Measurements from ENCODE around the gene UMAD1.
A peak's percentile ranks its signal among the peaks of the same experiment; 100 is the strongest.

UMAD1 gene

GRCh38 chr7:7909376-7909775 is 268.8 kb downstream of the UMAD1 start:
- H3K27ac ChIP-seq (ENCODE audit: poor library complexity, severe bottlenecking): no peak overlapping the region
- H3K36me3 ChIP-seq (ENCODE audit: low read depth): no peaks in the 10 kb centered on the region
- TF ChIP-seq CTCF (IDR thresholded peaks at IDR 0.05; ENCODE audit: poor library complexity, severe bottlenecking): no peak
- ATAC-seq (ENCODE audit: low read depth): no peak
- H3K9me3 ChIP-seq (ENCODE audit: severe bottlenecking): no peaks in the 10 kb centered on the region
- no peak overlapping the region for H3K4me3 ChIP-seq (ENCODE audit: severe bottlenecking)
- H3K4me1 ChIP-seq (ENCODE audit: insufficient read depth, poor library complexity, severe bottlenecking): peaks cover 12% of the 10 kb centered on the region
- DNase-seq (ENCODE audit: low spot score): no peak
- H3K27me3 ChIP-seq (ENCODE audit: insufficient read depth, poor library complexity, severe bottlenecking): no peaks in the 10 kb centered on the region

GRCh38 chr7:7911369-7912123 is 271.0 kb downstream of the UMAD1 start:
- Histone ChIP-seq H3K36me3 (ENCODE audit: low read depth) (no peaks in the 10 kb centered on the region), H3K27ac (ENCODE audit: poor library complexity, severe bottlenecking) (peak overlapping the region; percentile 52), H3K4me1 (ENCODE audit: insufficient read depth, poor library complexity, severe bottlenecking) (peaks cover 12% of the 10 kb centered on the region), H3K27me3 (ENCODE audit: insufficient read depth, poor library complexity, severe bottlenecking) (no peaks in the 10 kb centered on the region), H3K9me3 (ENCODE audit: severe bottlenecking) (no peaks in the 10 kb centered on the region), H3K4me3 (ENCODE audit: severe bottlenecking) (no peak overlapping the region)
- TF ChIP-seq CTCF (IDR thresholded peaks at IDR 0.05; ENCODE audit: poor library complexity, severe bottlenecking): no peak
- no peak for DNase-seq (ENCODE audit: low spot score)
- peak; percentile 96 for ATAC-seq (ENCODE audit: low read depth)

GRCh38 chr7:7912937-7913336 is 272.4 kb downstream of the UMAD1 start:
- H3K27me3 ChIP-seq (ENCODE audit: insufficient read depth, poor library complexity, severe bottlenecking): no peaks in the 10 kb centered on the region
- no peak for ATAC-seq (ENCODE audit: low read depth)
- H3K4me3 ChIP-seq (ENCODE audit: severe bottlenecking): no peak overlapping the region
- H3K27ac ChIP-seq (ENCODE audit: poor library complexity, severe bottlenecking): no peak overlapping the region
- no peak for DNase-seq (ENCODE audit: low spot score)
- H3K36me3 ChIP-seq (ENCODE audit: low read depth): no peaks in the 10 kb centered on the region
- H3K9me3 ChIP-seq (ENCODE audit: severe bottlenecking): no peaks in the 10 kb centered on the region
- peaks cover 12% of the 10 kb centered on the region for H3K4me1 ChIP-seq (ENCODE audit: insufficient read depth, poor library complexity, severe bottlenecking)
- no peak for TF ChIP-seq CTCF (IDR thresholded peaks at IDR 0.05; ENCODE audit: poor library complexity, severe bottlenecking)

GRCh38 chr7:7913504-7913903 is 273.0 kb downstream of the UMAD1 start:
- DNase-seq (ENCODE audit: low spot score) (no peak), ATAC-seq (ENCODE audit: low read depth) (no peak)
- Histone ChIP-seq H3K4me1 (ENCODE audit: insufficient read depth, poor library complexity, severe bottlenecking) (peaks cover 12% of the 10 kb centered on the region), H3K4me3 (ENCODE audit: severe bottlenecking) (no peak overlapping the region), H3K27me3 (ENCODE audit: insufficient read depth, poor library complexity, severe bottlenecking) (no peaks in the 10 kb centered on the region), H3K36me3 (ENCODE audit: low read depth) (no peaks in the 10 kb centered on the region), H3K27ac (ENCODE audit: poor library complexity, severe bottlenecking) (no peak overlapping the region), H3K9me3 (ENCODE audit: severe bottlenecking) (no peaks in the 10 kb centered on the region)
- no peak for TF ChIP-seq CTCF (IDR thresholded peaks at IDR 0.05; ENCODE audit: poor library complexity, severe bottlenecking)

GRCh38 chr7:7914547-7914946 is 274.0 kb downstream of the UMAD1 start:
- no peaks in the 10 kb centered on the region for H3K27me3 ChIP-seq (ENCODE audit: insufficient read depth, poor library complexity, severe bottlenecking)
- ATAC-seq (ENCODE audit: low read depth): no peak
- peaks cover 12% of the 10 kb centered on the region for H3K4me1 ChIP-seq (ENCODE audit: insufficient read depth, poor library complexity, severe bottlenecking)
- no peaks in the 10 kb centered on the region for H3K36me3 ChIP-seq (ENCODE audit: low read depth)
- H3K9me3 ChIP-seq (ENCODE audit: severe bottlenecking): no peaks in the 10 kb centered on the region
- H3K4me3 ChIP-seq (ENCODE audit: severe bottlenecking): no peak overlapping the region
- no peak for DNase-seq (ENCODE audit: low spot score)
- H3K27ac ChIP-seq (ENCODE audit: poor library complexity, severe bottlenecking): no peak overlapping the region
- no peak for TF ChIP-seq CTCF (IDR thresholded peaks at IDR 0.05; ENCODE audit: poor library complexity, severe bottlenecking)
